IPS-18a (cell line): ENCODE data around the gene KLHDC4.

ENCODE experiments used
- H3K27ac ChIP-seq: one replicate; pipeline ENCODE4 v1.5.1; 2013; ENCODE audit warnings: low read length
- H3K27me3 ChIP-seq: one replicate; pipeline ENCODE4 v1.6.1; 2013; ENCODE audit warnings: mild to moderate bottlenecking, low read length; ENCODE audit not compliant: control insufficient read depth, insufficient read depth
- H3K36me3 ChIP-seq: one replicate; pipeline ENCODE4 v1.6.1; 2013; ENCODE audit warnings: low read depth, low read length; ENCODE audit not compliant: control insufficient read depth
- H3K4me1 ChIP-seq: one replicate; pipeline ENCODE4 v1.6.1; 2013; ENCODE audit warnings: low read depth, low read length; ENCODE audit not compliant: control insufficient read depth
- H3K4me3 ChIP-seq: one replicate; pipeline ENCODE4 v1.5.1; 2013; ENCODE audit warnings: low read length
- H3K9ac ChIP-seq: one replicate; pipeline ENCODE4 v1.6.1; 2013; ENCODE audit warnings: mild to moderate bottlenecking, low read length, moderate library complexity
- H3K9me3 ChIP-seq: one replicate; pipeline ENCODE4 v1.6.1; 2013; ENCODE audit warnings: low read depth, low read length; ENCODE audit not compliant: control insufficient read depth

KLHDC4 gene

DNA sequence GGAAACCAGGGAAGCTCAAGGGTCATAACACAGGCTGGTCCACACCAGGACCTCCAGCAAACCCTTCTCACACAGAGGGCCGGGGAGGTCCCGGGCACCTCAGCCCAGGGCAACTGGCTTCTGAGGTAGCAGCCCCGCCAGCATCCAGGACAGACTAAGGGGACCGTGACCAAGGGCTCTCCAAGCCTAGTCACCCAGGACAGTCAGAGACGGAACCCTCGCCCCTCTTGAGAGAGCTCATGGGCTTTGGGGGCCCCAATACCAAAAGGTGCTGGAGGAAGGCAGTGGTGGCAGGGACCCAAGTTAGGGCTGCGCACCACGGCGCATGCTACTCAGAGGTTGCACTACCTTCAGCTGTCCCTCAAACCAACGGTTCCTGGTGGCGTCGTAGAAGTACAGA lies 54.9 kb downstream of the KLHDC4 start:
- Histone ChIP-seq H3K9ac (no peak overlapping the region), H3K36me3 (peaks cover 39% of the 10 kb centered on the region)

DNA sequence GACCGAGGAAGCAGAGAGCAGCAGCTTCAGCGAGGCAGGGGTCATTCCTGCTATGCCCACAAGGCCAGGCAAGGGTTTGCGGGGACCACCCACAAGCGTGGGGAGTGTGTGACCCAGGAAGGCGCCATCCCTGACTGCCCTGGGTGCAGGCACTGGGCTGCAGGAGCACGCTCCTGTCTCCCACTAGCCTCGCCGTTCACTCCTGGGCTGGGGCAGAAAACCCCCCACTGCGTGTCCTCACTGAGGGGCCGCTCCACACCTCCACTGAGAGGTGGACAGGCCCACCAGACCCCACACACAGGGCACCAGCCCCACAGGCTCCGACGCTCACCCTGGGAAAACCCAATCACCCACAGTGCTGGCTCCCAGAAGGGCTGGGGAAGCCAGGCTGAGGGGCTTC lies 56.1 kb downstream of the KLHDC4 start:
- Histone ChIP-seq H3K9ac (no peak overlapping the region), H3K9me3 (no peaks in the 10 kb centered on the region), H3K27me3 (no peaks in the 10 kb centered on the region), H3K4me3 (no peak overlapping the region), H3K36me3 (peaks cover 36% of the 10 kb centered on the region), H3K27ac (no peak overlapping the region), H3K4me1 (peaks cover 7% of the 10 kb centered on the region)

More for the DNA sequence above, 54.9 kb downstream of the KLHDC4 start:
- Histone ChIP-seq H3K9me3 (no peaks in the 10 kb centered on the region), H3K4me1 (peaks cover 7% of the 10 kb centered on the region), H3K4me3 (no peak overlapping the region), H3K27ac (no peak overlapping the region), H3K27me3 (no peaks in the 10 kb centered on the region)

DNA sequence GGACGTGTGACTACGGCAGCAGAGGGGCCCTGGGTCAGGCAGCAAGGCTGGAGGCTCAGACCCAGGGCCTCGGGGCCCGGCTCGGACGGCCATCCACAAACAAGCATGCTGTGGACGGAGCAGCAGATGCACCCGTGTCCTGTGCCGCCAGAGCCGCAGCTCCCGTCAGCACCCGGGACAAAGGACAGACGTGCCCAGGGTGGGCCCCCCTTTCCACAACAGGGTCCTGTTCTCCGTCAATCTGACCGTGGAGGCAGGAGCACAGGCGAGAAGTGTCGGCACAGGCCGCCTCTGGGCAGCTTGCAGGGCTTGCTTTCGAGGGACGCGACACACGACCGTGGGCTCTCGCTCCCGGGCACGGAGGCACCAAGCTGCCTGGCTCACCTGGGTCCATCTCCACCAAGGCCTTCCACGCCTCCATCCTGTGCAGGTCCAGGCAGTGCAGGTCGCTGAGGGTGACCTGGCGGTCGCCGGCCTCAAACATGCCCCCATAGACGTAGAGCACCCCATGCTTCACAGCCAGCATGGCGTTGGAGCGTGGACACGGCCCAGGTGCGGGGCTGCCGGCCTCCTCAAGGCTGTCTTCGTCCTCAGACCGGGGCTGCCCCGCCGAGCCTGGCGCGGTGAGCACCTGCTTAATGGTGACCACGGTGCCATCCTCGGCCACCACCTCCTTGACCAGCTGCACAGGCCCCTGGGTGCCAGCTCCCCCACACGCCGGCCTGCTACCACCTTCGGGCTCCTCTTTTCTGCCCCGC lies 56.7 kb downstream of the KLHDC4 start:
- Histone ChIP-seq H3K9ac (no peak overlapping the region), H3K4me1 (peaks cover 7% of the 10 kb centered on the region), H3K36me3 (peaks cover 32% of the 10 kb centered on the region)

DNA sequence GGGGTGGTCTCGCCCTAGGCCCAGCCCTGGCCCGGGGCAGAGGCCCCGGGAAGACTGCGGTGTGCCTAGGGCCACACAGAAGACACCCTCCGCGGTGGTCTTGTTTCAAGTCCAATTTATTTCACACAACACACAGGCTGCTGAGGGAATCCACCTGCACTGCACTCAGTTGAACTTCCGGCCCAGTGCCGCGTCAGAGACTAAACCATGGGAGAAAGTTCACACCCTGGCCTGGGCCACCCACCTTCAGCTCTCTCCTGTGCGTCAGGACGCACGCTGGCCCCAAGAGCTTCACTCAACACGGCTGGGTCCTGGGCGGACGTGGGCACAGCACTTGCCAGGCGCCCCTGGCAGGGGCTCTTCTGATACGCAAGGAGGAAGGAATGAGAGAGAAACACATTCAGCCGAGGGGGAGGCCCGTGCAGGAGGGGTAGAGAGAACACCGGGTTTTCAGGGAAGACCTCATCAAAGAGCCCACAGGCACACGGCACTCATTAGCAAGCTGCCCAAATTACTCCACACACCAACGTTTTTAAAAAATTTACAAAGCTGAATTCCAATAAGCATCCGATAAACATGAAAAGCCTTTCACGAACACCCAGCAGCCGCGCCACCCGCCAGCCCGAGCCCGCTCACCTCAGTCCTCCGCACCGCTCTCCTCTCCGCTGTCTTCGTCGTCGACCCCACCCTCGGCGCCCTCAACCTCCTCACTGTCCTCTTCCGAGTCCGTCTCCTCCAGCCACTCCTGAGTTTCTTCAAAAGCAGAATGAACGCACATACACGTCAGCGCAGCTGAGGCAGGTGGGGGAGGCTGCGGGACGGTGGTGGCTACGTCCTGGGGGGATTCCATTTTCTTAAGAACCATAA lies 57.8 kb downstream of the KLHDC4 start:
- Histone ChIP-seq H3K27ac (no peak overlapping the region), H3K36me3 (peaks cover 32% of the 10 kb centered on the region), H3K9me3 (no peaks in the 10 kb centered on the region), H3K27me3 (no peaks in the 10 kb centered on the region), H3K9ac (no peak overlapping the region), H3K4me1 (peaks cover 7% of the 10 kb centered on the region), H3K4me3 (no peak overlapping the region)

More for the DNA sequence above, 56.7 kb downstream of the KLHDC4 start:
- H3K27ac ChIP-seq = no peak overlapping the region
- H3K9me3 ChIP-seq = no peaks in the 10 kb centered on the region
- no peaks in the 10 kb centered on the region for H3K27me3 ChIP-seq
- H3K4me3 ChIP-seq = no peak overlapping the region

DNA sequence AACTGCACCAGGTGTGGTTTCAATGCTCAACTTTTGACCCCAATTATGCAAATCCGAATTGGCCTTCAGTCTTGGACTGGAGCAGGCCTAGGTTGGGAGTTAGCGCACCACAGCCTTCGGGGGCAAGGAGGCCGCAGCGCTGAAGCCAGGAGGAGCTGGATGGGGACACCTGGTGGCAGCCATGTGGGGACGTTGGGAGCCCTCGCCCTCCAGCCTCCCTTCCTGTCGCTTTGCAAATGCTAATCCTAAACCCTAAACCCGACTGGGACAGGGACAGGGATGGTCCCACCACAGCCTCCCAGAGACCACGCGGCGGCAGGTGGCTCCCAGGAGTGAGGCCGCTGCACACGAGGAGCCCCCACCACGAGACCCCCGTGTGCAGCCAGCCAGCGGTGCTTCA lies 58.7 kb downstream of the KLHDC4 start:
- Histone ChIP-seq H3K9ac (no peak overlapping the region), H3K27me3 (no peaks in the 10 kb centered on the region), H3K27ac (no peak overlapping the region), H3K4me1 (peaks cover 7% of the 10 kb centered on the region), H3K36me3 (peaks cover 37% of the 10 kb centered on the region), H3K9me3 (no peaks in the 10 kb centered on the region), H3K4me3 (no peak overlapping the region)

DNA sequence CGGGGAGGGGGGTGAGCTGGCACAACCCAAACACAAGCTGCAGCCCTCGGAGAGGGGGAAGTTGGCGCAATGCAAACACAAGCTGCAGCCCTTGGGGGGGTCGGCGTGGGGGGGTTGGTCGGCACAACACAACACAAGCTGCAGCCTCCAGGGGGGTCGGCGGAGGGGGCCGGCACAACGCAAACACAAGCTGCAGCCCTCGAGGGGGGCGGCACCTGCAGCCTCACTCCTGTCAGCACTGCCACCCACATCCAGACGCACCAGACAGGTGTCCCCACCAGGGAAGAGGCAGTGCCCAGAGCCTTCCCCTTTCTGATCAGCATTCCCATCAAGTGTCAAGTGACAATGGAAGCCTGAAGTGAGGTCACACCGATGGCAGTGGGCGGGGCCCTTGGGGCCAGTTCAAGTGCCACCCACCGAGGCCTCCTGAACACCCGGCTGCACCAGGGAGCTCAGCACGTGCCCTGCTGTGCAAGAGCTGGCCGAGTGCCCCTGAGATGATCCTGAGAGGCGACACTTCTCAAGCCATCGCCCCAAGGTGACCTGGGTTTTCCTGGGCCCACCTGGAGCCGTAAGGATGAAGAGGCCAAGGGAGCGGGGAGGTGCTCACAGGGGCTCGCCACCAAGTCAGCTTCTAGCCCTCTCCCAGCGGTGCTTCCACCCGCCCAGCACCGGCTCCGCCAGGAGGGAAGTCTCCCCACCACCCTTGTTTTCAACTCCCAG lies 59.3 kb downstream of the KLHDC4 start:
- Histone ChIP-seq H3K36me3 (peaks cover 35% of the 10 kb centered on the region), H3K9ac (no peak overlapping the region), H3K27ac (no peak overlapping the region)

DNA sequence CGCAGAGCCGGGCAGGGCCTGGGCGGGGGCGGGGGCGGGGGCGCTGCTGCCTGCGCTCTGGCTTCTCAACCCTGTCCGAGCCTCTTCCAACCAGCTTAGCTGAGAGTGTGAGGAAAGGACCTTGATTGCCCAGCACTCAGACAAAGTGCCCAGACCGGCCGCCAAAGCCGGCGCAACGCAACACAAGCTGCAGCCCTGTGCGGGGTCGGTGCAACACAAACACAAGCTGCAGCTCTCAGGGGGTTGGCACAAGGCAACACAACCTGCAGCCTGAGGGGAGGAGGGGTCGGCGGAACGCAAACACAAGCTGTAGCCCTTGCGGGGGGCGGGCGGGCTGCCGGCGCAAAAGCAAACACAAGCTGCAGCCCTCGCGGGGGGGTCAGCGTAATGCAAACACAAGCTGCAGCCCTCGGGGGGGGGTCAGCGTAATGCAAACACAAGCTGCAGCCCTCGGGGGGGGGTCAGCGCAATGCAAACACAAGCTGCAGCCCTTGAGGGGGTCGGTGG lies 60.0 kb downstream of the KLHDC4 start:
- no peak overlapping the region for H3K9ac ChIP-seq
- no peak overlapping the region for H3K4me3 ChIP-seq
- H3K27ac ChIP-seq = no peak overlapping the region
- peaks cover 7% of the 10 kb centered on the region for H3K4me1 ChIP-seq
- H3K36me3 ChIP-seq = peaks cover 32% of the 10 kb centered on the region
- no peaks in the 10 kb centered on the region for H3K27me3 ChIP-seq
- H3K9me3 ChIP-seq = no peaks in the 10 kb centered on the region

More for the DNA sequence above, 59.3 kb downstream of the KLHDC4 start:
- peaks cover 7% of the 10 kb centered on the region for H3K4me1 ChIP-seq
- H3K27me3 ChIP-seq = no peaks in the 10 kb centered on the region
- no peaks in the 10 kb centered on the region for H3K9me3 ChIP-seq
- no peak overlapping the region for H3K4me3 ChIP-seq

DNA sequence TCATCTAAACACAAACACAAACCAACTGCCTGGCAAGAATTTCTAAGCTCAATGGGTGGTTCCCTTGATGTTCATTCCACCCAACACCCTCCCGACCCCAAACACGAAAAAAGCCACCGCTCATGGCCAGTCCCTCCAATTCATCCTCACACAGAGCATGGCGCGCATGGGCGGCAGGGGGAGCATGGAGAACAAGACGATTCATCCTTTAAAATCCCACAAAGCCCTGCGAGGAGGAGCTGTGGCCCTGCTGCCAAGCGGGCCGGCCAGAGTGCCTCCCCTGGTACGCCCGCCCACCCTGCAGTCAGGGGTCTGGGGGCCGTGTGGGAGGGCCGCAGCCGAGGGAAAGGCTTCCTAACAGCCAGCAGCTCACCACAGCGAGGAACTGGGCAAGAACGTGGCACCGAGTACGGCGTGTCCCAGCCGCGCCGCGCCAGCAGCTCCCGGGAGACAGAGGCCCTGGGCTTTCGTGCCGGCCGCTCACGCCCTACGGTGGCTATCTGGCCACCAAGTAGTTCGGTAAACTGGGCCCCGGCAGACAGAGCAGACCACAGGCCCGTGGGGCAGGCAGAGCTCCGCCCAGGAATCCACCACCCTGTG lies 60.9 kb downstream of the KLHDC4 start:
- Histone ChIP-seq H3K36me3 (peaks cover 33% of the 10 kb centered on the region), H3K27ac (no peak overlapping the region), H3K9ac (no peak overlapping the region), H3K27me3 (no peaks in the 10 kb centered on the region), H3K4me1 (peaks cover 7% of the 10 kb centered on the region), H3K4me3 (no peak overlapping the region), H3K9me3 (no peaks in the 10 kb centered on the region)

DNA sequence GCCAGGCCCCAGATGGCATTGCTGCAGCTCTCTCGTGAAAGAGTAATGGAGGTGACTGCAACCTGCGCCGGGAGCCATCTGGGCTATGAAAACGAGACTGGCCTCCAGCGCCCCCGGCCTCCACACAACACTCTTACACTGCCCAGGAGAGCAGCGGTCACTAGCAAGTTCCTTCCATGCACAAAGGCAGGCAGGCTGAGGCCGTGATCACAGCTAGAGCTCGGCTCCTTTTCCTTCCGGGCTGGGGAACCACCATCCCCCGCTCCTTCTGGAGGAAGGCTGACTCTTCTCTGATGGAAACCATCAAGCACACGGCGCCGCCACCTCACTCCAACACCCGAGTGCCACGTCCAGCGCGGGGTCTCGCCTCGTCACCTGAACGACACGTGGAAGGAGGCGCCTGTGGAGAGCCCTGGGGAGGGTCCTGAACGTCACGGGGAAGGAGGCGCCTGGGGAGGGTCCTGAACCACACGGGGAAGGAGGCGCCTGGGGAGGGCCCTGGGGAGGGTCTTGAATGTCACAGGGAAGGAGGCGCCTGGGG lies 61.9 kb downstream of the KLHDC4 start:
- peaks cover 32% of the 10 kb centered on the region for H3K36me3 ChIP-seq
- H3K9me3 ChIP-seq = no peaks in the 10 kb centered on the region
- no peak overlapping the region for H3K4me3 ChIP-seq

DNA sequence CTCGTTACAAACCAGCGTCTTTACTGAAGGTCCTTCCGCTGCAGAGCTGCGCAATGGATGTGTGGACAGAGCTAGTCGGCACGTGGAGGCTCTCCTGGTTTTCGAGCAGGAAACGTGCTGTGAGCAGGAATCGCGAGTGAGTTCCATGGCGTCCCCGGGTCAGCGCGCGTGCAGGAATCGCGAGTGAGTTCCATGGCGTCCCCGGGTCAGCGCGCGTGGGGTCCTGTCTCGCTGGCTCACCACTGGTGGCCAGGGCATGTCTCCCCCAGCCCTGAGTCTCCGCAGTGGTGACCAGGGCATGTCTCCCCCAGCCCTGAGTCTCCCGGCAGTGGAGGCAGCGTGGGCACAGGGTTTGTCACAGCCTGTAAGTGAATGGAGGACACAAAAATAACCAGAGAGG lies 62.7 kb downstream of the KLHDC4 start:
- Histone ChIP-seq H3K27me3 (no peaks in the 10 kb centered on the region), H3K9me3 (no peaks in the 10 kb centered on the region), H3K4me1 (peaks cover 7% of the 10 kb centered on the region), H3K27ac (no peak overlapping the region), H3K4me3 (no peak overlapping the region), H3K9ac (no peak overlapping the region), H3K36me3 (peaks cover 28% of the 10 kb centered on the region)

More for the DNA sequence above, 61.9 kb downstream of the KLHDC4 start:
- Histone ChIP-seq H3K9ac (no peak overlapping the region), H3K27ac (no peak overlapping the region), H3K27me3 (no peaks in the 10 kb centered on the region), H3K4me1 (peaks cover 7% of the 10 kb centered on the region)
